HG02610 (cell line): Measurements from ENCODE around the gene IGSF6.
"Not testable (repeated sequence)": the region's sequence is repeated elsewhere in the genome, so short reads cannot be mapped to it uniquely, and the experiment has no call there.

ENCODE experiments used
- ATAC-seq: cut with Tn5 transposase; IDR thresholded peaks from one replicate; pipeline ENCODE4 v1.9.1; 2021; ENCODE audit warnings: mild to moderate bottlenecking, moderate library complexity; ENCODE audit not compliant: unreplicated experiment

Gene IGSF6

DNA sequence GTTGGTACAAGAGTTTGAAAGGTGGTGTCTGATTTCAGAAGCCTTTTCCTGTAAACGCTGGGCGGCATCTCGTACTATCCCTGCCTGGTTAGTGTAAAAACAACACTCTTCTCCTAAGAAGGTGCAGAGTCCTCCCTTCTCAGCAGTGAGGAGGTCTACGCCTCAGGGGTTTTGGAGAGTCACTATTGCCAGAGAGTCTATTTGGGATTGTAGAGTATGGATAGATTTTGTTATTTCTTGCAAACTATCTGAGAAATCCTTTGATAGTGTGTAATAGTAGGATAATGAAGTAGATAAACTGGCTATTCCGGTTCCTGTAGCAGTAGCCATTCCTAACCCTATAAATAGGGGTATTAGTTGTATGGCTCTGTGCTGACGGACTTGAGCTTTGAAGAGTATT lies 21.5 kb downstream of the IGSF6 start:
- not testable (repeated sequence) for ATAC-seq

- not testable (repeated sequence) for ATAC-seq
These were observed 22.5 kb downstream of the IGSF6 start for GRCh38 chr16:21629616-21630539.

- ATAC-seq: no peak
These were observed 23.6 kb downstream of the IGSF6 start for GRCh38 chr16:21628772-21629171.

DNA sequence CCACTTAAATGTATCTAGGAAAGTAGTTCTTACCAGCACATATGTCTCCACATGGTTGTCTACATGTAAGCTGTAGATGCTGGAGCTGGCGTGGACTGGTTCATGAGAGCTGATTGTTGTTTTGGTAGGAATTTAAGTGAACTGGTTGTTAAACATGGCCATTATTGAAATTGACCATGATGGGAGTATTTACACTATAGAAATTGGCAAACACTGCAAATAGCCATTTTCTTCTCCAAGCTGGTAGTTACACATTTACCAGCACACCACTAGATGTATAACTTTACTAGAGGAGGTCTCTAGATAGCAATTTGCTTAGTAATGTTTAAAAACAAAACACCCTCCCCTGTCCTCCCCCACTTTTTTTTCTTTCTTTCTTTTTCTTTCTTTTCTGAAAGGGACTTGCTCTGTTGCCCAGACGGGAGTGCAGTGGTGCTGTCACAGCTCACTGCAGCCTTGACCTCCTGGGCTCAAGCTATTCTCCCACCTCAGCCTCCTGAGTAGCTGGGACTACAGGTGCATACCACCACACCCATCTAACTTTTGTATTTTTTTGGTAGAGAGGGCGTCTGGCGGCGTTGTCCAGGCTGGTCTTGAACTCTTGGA lies 24.2 kb downstream of the IGSF6 start:
- ATAC-seq: no peak

- ATAC-seq: no peak
These were observed 25.6 kb downstream of the IGSF6 start for GRCh38 chr16:21626659-21627277.

- no peak for ATAC-seq
These were observed 27.4 kb downstream of the IGSF6 start for GRCh38 chr16:21625026-21625425.

DNA sequence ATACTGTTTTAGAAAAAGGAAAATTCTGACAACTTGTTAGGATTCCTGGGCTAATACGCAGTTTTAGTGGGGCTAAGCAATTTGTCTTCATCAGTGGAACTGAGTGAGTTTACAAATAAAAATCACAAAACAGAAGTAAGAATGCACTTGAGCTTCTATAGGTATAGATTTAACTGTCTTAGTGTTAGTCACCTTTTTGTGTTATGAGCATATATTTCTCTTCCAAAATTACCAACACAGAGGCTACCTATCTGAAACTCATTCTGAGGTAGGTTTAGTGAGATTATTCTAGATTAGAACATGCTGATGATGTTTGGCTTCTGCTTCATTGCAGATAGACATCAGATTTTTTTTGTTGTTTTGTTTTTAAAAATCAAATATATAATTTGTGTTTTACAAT lies 29.9 kb downstream of the IGSF6 start:
- no peak for ATAC-seq

DNA sequence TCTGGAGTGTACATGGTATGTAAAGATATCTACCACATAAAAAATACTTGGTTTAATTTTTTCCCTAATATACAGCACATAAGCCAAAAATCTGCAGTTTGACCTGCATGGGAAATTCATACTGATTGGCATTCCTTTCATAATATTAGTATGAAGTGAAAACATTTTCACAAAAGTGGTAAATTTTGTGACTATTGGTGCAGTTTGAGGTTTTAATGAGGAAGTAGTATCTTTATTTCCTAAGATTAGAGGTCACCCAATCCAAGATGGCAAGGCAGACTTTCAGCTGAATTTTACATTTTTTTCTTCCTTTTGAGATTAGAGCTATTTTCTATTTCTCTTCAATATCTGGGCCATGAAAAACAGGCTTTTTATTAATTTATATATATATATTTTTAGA lies 31.8 kb downstream of the IGSF6 start:
- no peak for ATAC-seq

- ATAC-seq: no peak
These were observed 32.5 kb downstream of the IGSF6 start for GRCh38 chr16:21619765-21620425.

GRCh38 chr16:21618281-21618680 lies 34.1 kb downstream of the IGSF6 start:
- no peak for ATAC-seq

DNA sequence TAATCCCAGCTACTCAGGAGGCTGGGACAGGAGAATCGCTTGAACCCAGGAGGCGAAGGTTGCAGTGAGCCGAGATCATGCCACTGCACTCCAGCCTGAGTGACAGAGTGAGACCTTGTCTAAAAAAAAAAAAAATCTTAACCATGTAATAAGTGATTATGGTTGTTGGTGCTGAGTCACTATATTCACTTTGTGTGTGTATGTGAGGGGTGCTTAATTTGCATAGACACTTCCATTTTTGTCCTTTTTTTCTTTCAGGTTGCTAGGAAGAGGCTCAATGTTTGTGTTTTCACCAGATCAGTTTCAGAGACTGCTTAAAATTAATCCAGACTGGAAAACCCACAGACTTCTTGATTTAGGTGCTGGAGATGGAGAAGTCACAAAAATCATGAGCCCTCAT lies 34.8 kb downstream of the IGSF6 start:
- ATAC-seq: no peak

GRCh38 chr16:21614896-21615295 lies 37.5 kb downstream of the IGSF6 start:
- no peak for ATAC-seq

DNA sequence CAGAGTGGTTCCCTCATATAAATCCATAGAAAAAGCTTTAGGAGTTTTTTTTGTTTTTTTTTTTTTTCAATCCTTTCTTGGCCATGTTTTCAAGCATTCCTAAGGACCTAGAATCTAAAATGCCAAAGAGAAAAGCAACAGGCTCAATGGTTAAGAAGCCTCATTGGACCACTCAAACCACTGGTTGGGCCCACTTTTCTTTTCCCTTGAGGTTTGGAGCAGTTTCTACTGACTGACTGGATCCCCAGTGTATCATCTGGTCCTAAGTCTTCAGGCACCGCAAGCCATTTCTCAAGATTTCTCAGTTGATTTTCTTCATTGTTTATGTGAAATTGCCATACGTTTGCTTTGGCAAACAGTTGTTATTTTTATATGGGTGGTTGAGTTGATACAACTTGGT lies 38.6 kb downstream of the IGSF6 start:
- no peak for ATAC-seq

GRCh38 chr16:21613361-21613760 lies 39.0 kb downstream of the IGSF6 start:
- no peak for ATAC-seq

DNA sequence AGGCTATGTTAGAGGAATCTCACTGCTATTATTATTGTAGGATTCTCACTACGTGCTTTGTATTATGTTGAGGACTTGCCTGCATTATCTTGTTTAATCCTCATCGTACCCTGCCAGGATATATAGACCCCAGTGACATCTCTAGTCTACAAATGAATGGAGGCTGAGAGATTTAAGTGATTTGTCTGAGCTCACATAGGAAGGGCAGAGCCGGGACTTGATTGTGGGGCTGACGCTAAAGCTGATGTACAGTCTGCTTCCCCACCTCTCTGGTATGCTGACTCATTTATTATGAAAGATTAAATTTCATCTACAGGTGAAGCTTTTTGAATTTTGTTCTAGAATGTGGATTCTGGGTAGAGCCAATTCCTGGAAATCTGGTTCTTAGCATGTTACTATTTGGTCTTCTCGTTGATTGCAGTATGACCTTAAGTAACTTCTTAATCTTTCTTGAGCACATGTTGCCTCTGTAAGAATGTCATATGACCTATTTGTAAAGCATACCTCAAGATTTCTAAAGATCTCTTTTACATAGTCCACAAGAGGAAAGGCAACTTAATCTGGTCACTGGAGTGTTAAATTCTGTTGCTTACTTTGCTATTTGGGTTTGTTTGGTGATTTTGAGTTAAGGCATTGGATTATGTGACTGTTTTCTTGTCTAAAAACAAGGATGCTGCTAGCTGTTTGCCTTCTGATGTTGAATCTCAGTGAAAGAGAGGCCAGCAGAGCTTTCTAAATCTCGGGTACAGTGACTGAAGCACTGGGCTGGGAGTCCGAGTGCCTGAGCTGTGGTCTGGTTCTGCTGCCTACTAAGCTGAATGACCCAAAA lies 40.6 kb downstream of the IGSF6 start:
- ATAC-seq: no peak

- ATAC-seq: no peak
These were observed 41.2 kb downstream of the IGSF6 start for GRCh38 chr16:21611198-21611555.

DNA sequence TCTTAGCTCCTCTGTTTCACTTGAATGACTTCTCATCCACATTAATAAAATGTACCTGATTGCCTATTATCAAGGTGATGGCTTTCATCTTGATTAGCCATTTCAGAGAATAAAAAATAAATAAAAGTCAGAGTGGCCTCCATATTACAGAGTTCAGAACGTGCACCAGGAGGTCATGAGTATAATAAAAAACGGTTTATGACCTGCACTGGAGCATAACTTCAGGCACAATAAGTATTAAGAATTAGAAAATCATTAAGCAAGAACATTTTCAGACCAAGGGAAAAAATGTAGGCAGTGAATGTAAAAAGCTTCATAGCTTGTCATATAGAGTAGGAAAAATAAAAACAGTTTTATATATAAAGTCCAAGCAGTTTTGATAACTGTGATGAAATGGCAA lies 41.6 kb downstream of the IGSF6 start:
- no peak for ATAC-seq

GRCh38 chr16:21610006-21610544 lies 42.3 kb downstream of the IGSF6 start:
- ATAC-seq: no peak

GRCh38 chr16:21608639-21609328 lies 43.6 kb downstream of the IGSF6 start:
- no peak for ATAC-seq

DNA sequence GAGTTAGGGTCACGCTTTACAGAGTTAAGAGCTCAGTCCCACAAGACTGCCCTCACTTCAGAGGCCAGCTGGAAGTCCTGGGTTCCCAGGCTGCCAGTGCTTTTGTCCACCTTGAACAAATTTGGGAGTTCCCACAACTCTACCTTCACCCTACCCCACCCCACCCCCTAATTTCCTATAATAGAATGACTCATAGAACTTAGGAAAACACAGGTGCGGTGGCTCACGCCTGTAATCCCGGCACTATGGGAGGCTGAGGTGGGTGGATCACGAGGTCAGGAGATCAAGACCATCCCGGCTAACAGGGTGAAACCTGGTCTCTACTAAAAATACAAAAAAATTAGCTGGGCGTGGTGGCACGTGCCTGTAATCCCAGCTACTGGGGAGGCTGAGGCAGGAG lies 46.6 kb downstream of the IGSF6 start:
- ATAC-seq: not testable (repeated sequence)
